DMS 273 (cell line): ENCODE data around the gene NPAS2.

Experiments used
- DNase-seq: peaks from one replicate; lab custom pipeline; 2025; ENCODE audit not compliant: unreplicated experiment; lab: John Stamatoyannopoulos, UW

NPAS2 gene

DNA sequence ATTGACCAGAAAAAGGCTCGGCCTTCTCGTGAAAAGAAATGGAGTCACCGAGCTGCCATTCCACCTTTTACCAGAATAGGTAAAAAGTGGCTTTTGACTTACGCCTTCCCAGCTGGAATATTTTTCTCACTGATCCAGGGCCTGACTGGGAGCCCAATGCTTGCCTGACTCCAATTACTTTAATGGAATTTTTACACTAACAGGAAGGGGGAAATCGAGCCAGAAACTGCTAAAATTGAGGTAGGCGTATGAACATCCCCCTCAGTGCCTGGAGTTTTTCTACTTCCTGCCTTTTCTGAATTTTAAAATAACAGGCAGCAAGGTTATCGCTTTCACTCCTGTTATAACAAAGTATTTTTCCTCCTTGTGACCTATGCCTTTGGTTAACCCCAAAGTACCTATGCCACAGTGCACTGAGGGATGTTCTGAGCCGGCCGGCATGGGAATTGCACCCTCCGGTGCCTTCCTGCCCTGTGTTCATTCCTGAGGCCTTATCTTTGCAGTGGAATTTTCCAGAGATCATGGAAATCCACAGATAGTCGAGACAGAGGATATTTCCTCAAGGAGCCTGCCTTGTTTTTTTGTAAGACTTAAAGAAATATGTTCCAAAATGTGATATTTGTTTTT, 163.9 kb downstream of the NPAS2 start:
- no peak for DNase-seq

DNA sequence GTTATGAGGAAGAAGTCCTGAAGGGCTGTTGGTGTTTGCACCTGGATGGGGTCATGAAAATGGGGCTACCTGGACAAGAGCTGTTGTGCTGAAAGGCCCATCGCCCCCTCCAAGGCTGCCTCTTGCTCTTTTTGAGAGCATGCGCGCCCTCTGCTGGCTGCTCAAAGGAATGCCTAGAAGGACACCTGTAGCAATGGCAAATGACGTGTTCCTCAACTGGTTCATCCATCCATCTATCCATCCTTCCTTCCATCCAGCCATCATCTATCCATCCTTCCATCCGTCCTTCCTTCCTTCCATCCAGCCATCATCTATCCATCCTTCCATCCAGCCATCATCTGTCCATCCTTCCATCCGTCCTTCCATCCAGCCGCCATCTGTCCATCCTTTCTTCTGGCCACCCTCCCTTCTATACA, 165.0 kb downstream of the NPAS2 start:
- peak; percentile 82 for DNase-seq

DNA sequence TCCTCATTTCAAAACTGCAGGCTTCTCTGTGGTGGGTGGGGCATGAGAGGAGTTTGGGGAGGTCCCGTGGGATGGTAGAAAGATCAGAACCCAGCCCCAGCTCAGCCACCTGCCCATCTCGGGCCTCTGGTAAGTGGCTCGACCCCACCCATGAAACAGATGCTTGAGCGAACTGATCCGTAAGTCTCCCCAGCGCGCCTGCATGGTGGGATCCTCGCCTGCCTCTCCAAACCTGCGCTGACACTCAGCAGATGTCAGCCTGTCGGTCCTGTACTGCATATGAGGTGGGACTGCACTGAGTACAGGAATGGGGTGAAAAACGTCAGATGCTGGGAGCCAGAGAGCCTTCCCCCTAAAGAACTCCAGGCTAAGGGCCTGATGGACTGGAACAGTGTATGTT, 166.2 kb downstream of the NPAS2 start:
- DNase-seq: no peak

DNA sequence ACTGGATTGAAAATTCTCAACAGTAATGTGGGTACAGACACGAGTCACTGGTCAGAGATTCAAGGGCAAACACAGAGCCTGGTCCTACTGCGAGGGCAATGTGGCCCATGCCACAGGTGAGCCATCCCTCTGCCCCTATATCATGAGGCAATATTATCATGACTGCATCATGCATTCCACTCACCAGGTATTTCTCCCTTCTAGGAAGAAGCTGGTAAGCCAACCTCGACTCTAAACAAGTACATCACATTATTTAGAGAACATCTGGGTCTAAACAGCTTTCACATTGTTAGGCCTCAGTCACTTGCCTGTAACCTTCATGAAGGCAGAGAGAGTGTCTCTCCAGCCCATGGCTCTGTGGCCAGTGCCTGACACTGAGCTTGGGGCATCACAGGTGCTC, 167.6 kb downstream of the NPAS2 start:
- no peak for DNase-seq

DNA sequence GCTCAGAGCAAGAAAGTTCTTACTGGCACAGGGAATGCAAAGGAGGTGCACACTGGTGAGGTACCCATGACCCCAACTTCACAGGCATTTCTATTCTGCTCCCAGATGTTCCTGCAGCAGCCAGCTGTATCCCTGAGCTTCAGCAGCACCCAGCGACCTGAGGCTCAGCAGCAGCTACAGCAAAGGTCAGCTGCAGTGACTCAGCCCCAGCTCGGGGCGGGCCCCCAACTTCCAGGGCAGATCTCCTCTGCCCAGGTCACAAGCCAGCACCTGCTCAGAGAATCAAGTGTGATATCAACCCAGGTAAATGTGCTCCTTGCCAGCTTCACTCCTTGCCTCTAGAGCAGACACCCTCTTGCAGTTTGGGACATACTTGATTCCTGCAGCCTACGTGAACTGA, 168.0 kb downstream of the NPAS2 start:
- no peak for DNase-seq

DNA sequence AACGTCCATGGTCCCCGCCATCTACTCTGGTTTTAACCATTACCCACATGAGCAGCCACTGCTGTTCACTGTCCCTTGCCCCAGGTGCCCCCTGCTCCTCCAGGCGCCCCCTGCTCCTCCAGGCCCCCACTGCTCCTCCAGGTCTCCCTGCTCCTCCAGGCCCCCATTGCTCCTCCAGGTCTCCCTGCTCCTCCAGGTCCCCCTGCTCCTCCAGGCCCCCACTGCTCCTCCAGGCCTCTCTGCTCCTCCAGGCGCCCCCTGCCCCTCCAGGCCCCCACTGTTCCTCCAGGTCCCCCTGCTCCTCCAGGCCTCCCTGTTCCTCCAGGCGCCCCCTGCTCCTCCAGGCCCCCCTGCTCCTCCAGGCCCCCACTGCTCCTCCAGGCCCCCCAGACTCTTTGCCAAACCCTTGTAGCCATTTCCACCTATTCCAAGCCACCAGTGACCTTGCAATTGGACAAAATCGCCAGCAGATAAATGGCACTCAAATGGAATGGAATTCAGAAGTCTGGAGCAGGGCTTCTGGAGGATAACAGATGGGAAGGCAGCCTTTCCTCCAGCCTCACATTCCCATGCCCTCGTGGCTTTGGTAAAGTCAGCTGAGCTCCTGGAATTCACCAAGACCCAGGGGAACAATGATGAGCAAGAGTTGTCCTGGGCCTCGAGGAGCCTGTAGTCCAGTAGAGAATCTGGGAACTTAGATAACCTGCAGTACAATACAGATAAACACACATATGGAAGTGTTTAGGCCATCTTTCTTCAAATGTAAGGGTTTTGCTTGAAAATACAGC, 168.9 kb downstream of the NPAS2 start:
- no peak for DNase-seq

DNA sequence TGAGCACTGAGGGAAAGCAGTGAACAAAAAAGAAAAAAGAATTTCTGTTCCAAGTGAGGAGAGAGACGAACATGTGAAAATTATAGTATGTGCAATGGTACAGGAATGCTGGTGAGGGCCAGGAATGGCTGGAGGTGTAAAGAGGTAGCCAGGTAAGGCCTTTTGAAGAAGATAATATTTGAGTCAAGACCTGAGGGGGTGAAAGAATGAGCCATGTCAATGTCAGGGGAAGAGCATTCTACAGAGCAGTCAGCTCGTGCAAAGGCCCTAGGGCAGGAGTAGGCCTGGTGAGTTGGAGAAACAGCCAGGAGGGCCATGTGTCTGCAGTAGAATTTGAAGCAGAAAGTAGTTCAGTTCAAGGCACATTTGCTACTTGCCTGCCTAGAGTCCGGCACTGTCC, 169.7 kb downstream of the NPAS2 start:
- no peak for DNase-seq

DNA sequence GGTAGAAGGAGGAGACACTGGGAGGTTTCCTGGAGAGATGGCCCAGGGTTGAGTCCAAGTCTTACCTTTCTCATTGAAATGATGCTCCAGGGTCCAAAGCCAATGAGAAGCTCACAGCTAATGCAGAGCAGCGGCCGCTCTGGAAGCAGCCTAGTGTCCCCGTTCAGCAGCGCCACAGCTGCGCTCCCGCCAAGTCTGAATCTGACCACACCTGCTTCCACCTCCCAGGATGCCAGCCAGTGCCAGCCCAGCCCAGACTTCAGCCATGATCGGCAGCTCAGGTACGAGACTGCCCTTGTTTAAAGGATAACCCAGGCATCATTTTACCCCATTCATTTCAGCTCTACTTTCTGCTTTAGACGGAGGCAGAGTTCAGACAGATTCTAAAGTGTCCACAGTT, 170.2 kb downstream of the NPAS2 start:
- no peak for DNase-seq

DNA sequence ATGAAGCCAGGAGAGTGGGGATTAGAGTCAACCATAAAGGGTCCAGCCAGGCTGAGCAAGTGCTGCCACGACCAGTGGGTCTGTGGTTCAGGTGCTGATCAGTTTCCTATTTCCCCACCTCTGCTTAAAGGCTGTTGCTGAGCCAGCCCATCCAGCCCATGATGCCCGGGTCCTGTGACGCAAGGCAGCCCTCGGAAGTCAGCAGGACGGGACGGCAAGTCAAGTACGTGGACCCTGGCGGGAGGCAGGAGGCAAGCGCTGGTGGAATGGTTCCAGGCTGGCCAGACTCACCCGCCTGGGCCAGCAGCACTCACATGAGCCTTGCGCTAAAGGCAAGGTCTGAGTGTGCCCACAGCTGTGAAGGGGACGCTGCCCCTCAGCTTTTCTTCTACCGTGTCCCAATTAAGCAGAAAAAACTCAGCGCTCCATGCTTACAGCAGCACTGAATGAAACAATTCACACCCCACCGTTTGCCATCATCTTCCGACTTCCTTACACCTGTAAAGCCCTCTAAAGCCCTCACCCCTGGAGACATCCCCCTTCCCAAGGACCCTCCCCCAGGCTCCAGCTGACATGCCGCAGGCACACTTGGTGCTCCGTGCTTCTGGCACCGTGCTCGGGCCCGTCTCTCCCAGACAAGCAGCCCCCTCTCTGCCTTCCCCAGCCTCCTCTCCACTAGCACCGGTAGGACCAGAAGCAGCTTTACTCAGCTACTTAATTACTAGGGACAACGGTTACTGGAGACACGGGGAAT, 170.9 kb downstream of the NPAS2 start:
- no peak for DNase-seq

DNA sequence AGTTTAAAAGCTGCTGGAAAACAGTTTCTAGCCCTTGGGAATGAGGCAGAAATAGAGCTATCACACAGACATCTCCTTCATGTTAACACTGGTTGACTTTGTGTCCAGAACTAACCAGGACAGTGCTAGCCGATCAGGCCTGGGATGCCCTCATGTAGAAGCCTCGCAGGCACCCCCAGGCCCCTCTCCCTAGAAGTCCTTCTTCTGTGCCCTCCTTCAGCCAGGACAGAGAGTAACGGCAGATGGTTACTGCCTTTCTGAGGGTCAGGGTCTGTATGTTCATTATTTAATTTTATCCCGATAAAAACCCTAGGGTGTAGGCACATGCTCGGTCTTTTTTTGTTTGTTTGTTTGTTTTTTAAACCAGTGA, 171.4 kb downstream of the NPAS2 start:
- no peak for DNase-seq

DNA sequence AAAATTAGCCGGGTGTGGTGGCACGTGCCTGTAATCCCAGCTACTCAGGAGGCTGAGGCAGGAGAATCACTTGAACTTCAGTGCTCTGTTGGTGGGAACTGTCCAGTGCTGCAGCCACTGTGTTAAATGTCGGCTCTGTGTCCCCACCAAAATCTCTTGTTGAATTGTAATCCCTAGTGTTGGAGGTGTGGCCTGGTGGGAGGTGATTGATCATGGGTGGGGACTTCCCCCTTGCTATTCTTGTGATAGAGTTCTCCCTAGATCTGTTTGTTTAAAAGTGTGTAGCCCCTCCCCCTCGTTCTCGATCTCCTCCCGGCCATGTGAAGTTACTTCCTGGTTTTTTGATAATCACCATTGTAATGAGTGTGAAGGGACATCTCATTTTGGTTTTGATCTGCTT, 172.3 kb downstream of the NPAS2 start:
- DNase-seq: no peak

DNA sequence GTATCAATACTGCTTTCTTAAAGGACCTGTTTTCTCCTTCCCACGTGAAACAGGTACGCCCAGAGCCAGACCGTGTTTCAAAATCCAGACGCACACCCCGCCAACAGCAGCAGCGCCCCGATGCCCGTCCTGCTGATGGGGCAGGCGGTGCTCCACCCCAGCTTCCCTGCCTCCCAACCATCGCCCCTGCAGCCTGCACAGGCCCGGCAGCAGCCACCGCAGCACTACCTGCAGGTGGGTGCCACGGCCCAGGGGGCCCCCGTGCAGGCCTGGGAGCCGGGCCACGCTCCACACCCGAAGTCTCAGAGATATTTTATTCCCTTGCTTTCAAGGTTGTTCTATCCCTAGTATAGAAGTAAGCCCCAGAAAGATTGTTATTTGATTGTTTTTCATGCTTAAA, 173.4 kb downstream of the NPAS2 start:
- no peak for DNase-seq

DNA sequence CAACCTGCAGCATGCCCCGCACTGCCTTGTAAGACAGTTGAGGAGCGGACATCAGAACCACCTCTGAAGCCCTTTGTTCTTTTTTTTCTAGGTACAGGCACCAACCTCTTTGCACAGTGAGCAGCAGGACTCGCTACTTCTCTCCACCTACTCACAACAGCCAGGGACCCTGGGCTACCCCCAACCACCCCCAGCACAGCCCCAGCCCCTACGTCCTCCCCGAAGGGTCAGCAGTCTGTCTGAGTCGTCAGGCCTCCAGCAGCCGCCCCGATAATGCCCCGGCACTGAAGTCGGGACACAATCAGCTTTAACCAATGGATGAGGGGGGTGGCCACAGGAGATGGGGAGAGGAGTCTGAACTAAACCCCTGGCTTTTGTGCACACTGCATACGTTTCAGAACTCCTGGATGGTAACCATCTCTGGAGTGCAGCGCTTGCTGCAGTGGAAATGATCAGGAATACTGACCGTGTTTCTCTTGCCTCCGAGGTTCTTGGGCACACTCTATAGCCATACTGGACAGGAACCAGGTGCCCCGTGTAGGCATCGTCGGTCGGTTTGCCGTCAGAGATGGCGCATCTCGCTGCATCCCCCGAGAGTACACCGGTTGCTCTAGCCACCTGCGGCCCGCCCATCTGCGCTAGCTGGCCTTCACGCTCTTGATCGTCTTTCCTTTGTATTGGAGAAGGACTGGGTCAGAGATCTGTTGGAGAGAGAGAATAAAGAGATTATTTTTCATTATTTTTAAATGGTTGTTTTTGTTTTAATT, 175.6 kb downstream of the NPAS2 start:
- no peak for DNase-seq

DNA sequence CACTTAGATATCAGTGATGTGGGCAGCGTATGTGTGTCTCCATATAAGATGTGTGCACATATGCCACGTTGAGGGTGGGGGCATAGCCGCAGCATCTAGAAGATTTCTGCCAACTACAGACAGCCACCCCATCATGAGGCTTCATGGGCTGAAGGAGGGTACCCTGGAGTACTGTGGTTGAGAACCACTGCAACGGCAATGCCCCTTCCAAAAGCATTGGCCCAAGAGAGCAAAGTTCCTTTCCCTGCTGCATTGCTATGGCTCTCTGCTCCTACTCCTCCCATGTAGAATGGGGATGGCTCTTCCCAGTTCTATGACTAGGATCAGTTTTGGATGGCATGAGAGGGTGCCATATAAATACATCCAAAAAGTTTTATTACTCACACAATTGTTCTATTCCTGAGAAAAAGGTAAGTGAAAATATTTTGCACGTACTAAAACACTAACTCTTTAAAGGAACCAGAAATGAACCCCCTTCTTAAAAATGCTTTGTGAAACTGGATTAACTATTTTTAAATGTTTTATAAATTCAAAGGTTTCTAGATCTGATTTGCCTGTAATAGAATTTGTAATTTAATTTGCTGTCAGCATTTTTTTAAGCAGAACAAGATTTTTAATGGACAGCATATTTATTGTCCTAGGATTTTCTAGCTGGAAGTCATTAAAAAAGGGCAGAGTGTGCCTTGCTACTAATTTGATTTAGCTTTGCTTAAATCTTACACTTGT, 177.7 kb downstream of the NPAS2 start:
- no peak for DNase-seq

DNA sequence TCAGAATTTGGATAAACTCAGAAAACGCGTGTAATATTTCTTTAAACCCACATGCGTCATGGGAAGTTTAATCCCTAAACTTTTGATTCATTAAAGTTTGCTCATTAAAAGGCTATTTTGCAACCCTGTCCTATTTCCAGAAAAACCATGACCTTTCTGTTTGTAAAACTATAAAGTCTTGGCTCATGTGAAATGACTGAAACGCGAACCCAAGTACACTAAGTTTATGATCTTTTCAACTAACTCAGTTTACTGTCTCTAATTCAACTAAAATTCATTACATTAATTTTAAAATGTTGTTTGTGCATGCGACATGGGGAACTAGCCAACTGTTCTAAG, 178.3 kb downstream of the NPAS2 start:
- DNase-seq: no peak

DNA sequence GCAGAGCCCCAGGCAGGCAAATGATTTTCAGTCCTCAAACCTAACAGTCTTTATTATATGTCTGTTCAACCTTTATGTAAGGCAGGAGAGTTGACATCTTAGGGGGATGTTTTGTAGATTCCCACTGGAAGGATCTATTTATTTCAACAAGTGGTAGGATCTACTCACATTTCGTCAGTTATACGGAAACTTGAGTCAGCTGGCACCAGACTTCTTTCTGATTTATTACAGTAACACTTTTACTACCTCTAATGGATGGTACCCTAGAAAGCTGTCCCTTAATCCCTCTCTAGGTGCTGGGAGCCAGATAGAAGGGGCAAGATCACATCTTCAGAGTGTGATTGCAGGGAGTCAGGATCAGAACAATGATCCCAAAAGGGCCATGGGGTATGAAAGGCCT, 180.1 kb downstream of the NPAS2 start:
- DNase-seq: no peak

DNA sequence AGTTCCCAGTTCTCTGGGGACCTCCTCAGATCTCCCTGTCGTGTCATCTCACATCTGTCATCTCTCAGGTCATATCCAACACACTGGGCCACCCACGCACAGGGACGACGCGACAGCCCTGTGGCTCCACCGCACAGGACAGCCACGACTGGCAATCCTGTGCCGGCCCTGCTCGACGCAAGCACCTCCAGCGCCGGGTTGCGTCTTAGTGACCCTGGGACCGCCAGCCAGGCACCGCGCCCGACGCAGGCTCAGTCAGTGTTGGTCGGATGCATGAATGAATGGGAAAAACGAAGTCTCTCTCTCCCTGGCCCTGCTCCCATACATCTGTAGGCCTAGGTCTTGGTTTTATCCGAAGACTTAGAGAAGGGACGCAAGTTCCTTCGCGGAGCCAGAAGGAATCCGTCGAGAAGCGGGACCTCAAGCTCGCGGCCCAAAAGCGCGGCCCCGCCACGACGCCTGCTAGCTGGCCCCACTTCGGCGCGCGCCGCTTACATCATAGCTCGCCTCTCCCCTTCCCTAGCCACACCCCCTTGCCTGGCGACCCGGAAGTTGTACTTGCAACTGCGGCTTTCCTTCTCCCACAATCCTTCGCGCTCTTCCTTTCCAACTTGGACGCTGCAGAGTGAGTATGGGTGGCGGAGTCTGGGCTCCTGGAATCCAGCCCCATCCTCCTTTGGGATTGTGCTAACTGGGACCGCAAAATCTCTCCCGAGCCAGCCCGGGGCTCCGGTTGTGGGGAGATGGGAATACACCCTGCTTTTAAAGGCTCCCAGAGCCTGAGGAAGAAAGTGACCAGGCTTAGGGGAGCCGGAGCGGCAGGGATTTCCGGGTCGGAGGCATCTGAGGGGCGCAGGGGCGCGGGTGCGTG, 182.0 kb downstream of the NPAS2 start, which contains the start of gene RPL31:
RPL31 (plus strand) TSS at position 599 of the 871 bp plus-strand sequence. CDS start 413 bp downstream, outside the sequence.
- DNase-seq: peak; percentile 98

DNA sequence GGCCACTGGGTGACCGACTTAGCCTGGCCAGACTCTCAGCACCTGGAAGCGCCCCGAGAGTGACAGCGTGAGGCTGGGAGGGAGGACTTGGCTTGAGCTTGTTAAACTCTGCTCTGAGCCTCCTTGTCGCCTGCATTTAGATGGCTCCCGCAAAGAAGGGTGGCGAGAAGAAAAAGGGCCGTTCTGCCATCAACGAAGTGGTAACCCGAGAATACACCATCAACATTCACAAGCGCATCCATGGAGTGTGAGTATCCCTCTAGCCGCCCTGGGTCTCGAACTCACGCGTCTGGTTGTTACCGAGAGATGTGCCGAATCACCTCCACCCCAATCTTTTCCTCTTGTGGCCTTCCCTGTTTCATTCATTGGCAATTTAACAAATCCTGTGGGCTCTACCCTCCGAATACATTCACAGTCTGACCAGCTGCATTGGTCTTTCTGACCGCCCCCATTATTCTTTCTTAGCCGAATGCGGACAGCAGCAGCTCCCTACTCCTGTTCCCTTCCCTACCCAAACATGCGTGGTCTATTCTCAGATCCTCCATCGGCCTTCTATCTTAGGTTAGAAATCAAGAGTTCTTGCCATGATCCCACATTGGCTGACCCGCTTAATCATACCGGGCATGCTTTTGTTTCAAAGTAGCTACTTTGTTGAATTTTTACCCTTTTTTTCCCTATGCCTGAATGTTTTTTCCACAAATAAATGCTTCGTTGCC, 182.8 kb downstream of the NPAS2 start:
- peak; percentile 63 for DNase-seq

DNA sequence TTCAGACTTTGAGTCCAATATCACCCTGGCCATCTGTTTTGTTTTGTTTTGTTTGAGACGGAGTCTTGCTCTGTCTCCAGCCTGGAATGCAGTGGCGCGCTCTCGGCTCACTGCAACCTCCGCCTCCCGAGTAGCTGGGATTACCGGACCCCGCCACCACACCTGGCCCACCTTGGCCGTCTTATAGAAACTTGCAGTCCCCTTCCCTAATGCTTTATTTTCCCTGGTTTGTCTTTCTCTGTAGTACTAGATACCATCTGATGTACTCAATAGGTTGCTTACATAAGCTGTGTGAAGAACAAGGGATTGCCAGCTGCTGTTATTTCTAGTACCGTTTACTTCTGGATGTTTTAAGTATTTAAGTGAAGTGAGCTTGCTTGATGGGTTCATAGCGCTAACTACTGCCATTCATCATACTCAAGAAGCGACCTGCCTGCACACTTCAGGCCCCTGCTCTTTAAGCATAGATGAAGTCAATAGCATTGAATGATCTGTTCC, 183.4 kb downstream of the NPAS2 start:
- peak; percentile 38 for DNase-seq
